Suppressor macrophage (primary cell): ENCODE results near the gene IFNL1.
"Not testable (repeated sequence)": the region's sequence is repeated elsewhere in the genome, so short reads cannot be mapped to it uniquely, and the experiment has no call there.

Source experiments
- DNase-seq, 4 experiments: peaks; one replicate each; pipeline ENCODE4 v3.0.0-alpha.2; 2020 to 2022

Gene IFNL1

GRCh38 chr19:39270036-39270871 lies 26.0 kb upstream of the IFNL1 start:
- no peak for DNase-seq

GRCh38 chr19:39273859-39274258 lies 22.3 kb upstream of the IFNL1 start:
- DNase-seq: not testable (repeated sequence)

GRCh38 chr19:39275578-39275977 lies 20.6 kb upstream of the IFNL1 start:
- no peak for DNase-seq

- no peak for DNase-seq
These were observed 19.5 kb upstream of the IFNL1 start for GRCh38 chr19:39276740-39277139.

GRCh38 chr19:39277598-39277997 lies 18.6 kb upstream of the IFNL1 start:
- no peak for DNase-seq

- DNase-seq: no peak
These were observed 14.2 kb upstream of the IFNL1 start for GRCh38 chr19:39282021-39282420.

GRCh38 chr19:39284032-39284431 lies 12.2 kb upstream of the IFNL1 start:
- DNase-seq: no peak

- DNase-seq: no peak
These were observed 2.8 kb upstream of the IFNL1 start for GRCh38 chr19:39293394-39293793.

GRCh38 chr19:39296906-39297305 lies 699 bp downstream of the IFNL1 start:
- DNase-seq: no peak

GRCh38 chr19:39297931-39298634 lies 1.9 kb downstream of the IFNL1 start:
- no peak for DNase-seq

- no peak for DNase-seq
These were observed 3.2 kb downstream of the IFNL1 start for GRCh38 chr19:39299404-39299803.

GRCh38 chr19:39299832-39300231 lies 3.6 kb downstream of the IFNL1 start:
- no peak for DNase-seq

- no peak for DNase-seq
These were observed 4.8 kb downstream of the IFNL1 start for GRCh38 chr19:39301021-39301420.

GRCh38 chr19:39301562-39301961 lies 5.4 kb downstream of the IFNL1 start:
- DNase-seq: no peak

- DNase-seq: no peak
These were observed 7.4 kb downstream of the IFNL1 start for GRCh38 chr19:39303373-39304184.

GRCh38 chr19:39304185-39304513 lies 7.9 kb downstream of the IFNL1 start:
- no peak for DNase-seq

GRCh38 chr19:39304701-39305571 lies 8.7 kb downstream of the IFNL1 start:
- no peak for DNase-seq

GRCh38 chr19:39306075-39306474 lies 9.9 kb downstream of the IFNL1 start:
- no peak for DNase-seq

- no peak for DNase-seq
These were observed 11.0 kb downstream of the IFNL1 start for GRCh38 chr19:39307046-39307821.

GRCh38 chr19:39307822-39308530 lies 11.8 kb downstream of the IFNL1 start:
- no peak for DNase-seq
